ENCODE measurements around the gene B9D1.

B9D1 gene

DNA sequence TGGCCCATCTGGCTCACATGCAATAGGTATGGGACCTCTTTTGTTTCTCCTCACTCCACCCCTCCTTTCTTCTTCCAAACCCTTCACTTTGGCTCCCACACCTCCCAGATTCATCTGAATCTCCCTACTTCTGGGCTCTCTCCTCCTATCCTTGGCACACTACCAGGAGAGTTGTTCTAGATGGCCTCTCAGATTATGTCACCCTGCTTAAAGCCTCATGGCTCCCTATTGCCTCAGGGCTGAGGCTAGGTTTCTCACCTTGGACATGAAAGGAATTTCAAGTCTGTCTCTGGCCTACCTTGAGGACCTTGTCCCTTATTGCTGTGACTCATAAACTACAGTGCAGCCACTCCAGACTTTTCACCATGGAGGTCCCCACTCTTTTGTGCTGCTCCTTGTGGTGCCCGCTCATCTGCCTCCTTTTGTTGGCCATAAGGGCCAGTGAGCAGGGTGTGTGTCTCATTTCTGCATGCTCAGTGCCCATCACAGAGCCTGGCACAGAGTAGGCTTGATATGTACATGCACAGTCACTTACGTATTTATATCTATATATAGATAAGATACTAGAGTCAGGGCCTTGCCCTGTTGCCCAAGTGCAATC lies 25.5 kb upstream of the B9D1 start:
- DNase-seq, result no peak

DNA sequence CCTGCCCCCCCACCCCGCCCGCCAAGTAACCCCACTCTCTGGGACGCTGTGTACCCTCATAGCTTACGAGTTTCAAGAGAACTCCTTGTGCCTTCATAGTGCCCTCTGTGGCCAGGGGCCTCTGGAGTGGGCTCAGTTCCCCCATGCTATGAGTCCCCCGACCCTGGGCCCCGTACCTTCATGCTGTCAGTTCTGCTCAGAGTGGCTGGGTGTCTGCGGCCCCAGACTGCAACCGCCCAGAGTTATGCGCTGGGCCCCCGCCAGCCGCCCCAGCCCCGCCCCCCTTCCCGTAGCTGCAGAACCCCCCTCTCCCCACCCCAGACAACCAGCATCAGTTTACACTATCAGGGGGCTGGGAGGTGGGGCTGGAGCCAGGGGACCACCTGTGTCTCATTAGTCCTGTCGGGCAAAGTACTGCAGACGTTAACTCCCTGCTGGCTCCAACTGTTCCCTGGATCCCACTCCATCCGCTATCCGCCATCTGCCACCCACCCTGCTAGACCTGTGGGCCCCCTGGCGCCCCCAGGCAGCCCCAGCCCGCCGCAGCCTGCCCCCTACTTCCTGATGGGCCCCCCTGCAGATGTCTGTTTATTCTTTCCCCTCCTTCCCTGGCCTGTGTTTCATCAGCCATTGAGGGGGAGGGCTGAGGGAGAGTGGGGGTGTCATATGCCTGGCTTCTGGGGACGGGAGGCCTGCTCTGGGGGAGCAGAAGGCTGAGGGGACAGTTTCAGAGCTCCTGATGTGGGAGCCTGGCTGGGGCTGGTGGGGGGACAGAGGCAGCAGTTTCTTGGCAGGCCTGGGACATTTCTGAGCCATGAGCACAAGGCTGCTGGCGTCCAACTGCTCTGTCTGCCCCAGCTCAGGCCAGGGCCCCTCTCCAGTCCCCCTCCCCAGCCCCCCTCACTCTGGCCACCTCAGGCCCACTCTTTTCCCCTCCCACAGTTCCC lies 24.7 kb upstream of the B9D1 start, which contains the start of gene MFAP4:
MFAP4 (minus strand) TSS at position 217 of the 947 bp plus-strand sequence; CDS start at position 182, 35 bp downstream.
- DNase-seq, result no peak

DNA sequence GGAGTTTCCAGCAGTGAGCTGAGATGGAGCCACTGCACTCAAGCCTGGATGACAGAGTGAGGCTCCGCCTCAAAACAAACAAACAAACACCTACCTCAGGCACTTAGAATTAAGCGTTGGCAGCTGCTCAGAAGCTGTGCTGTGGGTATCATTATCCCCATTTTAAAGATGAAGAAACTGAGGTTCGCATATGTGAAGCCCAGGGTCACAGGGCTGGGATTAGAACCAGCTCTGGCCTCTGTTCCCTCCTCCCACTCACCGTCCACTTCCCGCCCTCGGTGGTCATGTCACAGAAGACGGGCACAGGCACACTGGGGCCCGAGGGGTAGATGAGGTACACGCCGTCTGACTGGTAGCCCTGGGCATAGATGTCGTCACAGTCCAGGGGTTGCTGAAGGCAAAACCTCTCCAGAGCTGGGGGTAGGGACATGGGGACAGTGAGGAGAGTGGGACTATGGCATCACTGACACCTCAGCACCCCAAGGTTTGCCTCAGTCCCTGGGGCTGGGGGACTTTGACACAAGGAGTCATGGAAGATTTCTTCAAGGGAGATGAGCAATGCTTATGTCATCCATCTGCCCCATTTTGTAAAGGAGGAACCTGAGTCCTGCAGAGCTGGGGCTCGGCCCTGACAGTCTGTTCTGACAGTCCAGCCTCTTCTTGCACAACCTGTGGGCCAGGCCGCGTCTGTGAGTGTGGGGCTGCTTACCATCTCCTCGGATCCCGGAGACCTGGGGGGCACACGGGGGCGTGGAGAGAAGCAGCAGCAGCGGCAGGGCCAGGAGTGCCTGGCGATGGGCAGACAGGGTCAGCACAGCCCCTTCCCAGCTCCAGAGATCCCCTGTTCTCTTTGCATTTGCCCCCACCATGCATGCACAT lies 23.8 kb upstream of the B9D1 start:
- no peak for DNase-seq

DNA sequence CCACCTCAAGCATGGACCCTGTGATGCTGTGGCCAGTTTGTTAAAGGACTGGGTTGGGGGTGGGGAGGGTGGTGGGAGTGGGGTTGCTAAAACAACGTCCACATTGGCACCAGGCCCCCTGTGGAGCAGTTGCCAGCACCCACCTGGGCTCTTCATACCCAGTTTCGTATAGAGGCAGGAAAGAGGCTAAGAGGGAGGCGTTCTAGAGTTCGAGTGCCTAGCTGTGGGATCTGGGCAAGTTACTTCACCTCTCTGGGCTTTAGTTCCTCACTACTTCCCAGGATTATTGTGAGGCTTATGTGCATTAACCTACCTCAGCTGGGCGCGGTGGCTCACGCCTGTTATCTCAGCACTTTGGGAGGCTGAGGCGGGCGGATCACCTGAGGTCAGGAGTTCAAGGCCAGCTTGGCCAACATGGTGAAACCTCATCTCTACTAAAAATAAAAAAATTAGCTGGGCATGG lies 23.0 kb upstream of the B9D1 start:
- no peak for DNase-seq

DNA sequence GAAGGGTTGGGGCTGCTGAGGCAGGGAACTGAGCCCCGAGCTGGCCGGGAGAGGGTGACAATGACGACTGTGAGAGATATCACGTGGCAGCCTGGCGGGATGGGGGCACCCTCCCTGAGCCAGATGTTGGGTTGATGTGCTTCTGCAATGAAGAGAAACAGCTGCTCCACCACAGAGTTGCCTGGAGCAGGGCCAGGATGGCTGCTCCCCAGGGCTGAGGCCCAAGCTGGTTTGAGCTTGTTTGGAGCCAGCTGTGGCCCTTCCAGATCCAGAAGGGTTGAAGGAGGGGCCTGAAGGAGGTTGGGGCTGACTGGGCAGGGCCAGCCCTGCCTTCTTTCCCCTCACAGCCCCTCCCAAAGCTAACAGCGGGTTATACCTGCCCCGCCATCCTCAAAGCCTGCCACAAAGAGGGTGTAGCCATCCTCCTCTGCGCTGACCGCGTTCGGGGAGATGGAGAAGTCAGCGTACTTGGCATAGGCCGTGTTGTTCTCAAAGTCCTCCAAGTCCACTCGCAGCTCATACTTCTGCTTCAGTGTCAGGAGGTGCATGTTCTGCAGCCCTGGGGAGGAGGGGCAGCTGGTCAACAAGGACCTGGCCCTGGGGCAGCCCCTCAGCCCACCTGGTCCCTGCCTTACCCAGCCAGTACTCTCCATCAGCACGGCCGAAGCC lies 22.3 kb upstream of the B9D1 start:
- DNase-seq, result no peak

DNA sequence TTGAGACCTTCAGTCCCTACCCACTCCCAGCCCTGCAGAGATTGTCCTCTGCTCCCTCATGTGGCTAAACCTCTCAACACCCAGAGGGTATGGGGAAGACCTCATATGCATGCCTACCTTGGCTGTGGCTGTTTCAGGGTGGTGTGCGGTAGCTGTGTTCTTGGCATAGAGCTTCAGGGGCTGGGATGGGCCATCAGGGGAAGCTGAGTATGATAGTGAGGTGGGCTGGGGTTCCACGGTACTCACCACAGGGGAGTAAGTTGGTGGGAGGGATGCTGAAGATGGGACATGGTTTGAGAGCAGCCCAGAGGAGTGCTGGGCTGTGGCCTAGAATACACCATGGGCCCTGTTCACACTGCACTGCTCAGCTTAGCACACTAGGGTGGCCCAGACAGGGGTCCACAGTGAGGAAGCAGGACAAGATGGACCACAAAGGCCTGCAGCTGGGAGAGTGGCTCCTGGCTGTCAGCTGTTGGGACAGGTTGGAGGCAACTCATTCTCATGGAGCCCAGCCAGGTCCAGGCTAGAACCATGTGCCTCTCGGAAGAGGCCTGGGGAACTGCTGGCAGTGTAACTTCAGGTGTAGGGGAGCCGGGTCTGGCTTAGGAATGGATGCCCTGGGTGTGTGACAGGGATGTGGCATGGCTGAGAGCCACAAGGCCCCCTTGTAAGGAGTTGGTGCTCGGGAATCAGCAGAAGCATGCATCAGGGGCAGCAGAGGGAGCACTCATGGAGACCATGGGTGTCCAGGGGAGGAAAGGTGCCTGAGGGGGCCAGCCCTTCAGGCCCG lies 21.4 kb upstream of the B9D1 start:
- no peak for DNase-seq

DNA sequence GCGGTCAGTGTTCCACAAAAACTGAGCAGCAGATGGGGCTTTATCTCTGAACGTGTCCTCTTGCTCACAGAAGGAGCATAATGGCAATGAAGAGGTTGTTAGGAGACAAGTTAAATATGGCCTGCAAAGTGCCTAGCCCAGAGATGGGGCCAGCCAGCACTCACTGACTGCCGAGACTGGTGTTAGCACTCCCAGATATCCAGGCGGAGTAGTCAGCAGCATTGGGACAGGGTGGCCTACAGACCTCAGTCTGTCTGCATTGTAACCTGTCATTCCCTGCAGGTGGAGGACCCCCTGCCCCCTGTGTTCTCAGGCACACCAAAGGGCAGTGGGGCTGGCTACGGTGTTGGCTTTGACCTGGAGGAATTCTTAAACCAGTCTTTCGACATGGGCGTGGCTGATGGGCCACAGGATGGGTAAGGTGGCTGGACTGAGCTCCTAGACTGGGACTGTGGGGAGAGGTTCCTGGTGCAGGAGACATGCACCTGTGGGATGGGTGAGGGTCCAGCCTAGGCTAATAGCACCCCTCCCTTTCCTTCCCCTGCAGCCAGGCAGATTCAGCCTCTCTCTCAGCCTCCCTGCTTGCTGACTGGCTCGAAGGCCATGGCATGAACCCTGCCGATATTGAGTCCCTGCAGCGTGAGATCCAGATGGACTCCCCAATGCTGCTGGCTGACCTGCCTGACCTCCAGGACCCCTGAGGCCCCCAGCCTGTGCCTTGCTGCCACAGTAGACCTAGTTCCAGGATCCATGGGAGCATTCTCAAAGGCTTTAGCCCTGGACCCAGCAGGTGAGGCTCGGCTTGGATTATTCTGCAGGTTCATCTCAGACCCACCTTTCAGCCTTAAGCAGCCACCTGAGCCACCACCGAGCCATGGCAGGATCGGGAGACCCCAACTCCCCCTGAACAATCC lies 20.3 kb upstream of the B9D1 start:
- no peak for DNase-seq

DNA sequence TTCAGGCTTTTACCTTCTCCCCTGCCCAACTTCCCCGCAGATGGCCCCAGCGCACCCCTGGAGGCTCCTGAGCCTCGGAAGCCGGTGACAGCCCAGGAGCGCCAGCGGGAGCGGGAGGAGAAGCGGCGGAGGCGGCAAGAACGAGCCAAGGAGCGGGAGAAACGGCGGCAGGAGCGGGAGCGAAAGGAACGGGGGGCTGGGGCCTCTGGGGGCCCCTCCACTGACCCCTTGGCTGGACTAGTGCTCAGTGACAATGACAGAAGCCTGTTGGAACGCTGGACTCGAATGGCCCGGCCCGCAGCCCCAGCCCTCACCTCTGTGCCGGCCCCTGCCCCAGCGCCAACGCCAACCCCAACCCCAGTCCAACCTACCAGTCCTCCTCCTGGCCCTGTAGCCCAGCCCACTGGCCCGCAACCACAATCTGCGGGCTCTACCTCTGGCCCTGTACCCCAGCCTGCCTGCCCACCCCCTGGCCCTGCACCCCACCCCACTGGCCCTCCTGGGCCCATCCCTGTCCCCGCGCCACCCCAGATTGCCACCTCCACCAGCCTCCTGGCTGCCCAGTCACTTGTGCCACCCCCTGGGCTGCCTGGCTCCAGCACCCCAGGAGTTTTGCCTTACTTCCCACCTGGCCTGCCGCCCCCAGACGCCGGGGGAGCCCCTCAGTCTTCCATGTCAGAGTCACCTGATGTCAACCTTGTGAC lies 19.4 kb upstream of the B9D1 start:
- DNase-seq, result no peak

GRCh38 chr17:19381361-19381740 lies 18.8 kb upstream of the B9D1 start:
- DNase-seq, result no peak

- DNase-seq, result no peak
Measured at GRCh38 chr17:19380481-19381301, 18.2 kb upstream of the B9D1 start.

DNA sequence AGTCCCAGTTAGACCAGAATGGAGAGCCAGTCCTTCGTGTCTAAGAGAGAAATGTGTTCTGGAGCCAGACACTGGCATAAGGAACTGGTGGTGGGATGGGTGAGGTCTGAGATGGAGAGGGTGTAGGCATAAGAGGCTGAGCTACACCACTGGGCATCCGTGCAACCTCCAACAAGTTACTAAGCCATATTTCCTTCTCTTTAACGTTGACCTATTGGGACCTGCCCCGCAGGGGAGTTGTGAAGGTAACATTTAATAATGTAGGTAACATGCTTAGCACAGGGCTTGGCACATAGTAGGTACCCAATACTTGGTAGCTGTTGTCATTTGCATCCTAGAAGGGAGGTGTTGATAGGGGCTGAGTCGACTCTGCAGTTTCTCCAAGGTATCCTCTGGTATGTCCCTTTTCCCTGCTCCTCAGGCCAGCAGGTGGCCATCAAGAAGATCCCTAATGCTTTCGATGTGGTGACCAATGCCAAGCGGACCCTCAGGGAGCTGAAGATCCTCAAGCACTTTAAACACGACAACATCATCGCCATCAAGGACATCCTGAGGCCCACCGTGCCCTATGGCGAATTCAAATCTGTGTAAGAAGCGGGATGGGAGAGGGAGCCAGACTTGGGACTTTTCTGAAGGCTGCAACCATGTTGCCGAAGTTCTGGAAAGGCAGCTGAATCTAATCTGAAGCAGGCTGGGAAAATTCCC lies 17.0 kb upstream of the B9D1 start:
- no peak for DNase-seq

- no peak for DNase-seq
Measured at GRCh38 chr17:19378416-19379360, 16.2 kb upstream of the B9D1 start, which contains the start of gene MAPK7. Gene MAPK7, plus strand, starts transcription at chr17:19378498. Its CDS starts 403 bp downstream, at chr17:19378901.

- peak; percentile 99 for DNase-seq
Measured at GRCh38 chr17:19377602-19378415, 15.3 kb upstream of the B9D1 start.

DNA sequence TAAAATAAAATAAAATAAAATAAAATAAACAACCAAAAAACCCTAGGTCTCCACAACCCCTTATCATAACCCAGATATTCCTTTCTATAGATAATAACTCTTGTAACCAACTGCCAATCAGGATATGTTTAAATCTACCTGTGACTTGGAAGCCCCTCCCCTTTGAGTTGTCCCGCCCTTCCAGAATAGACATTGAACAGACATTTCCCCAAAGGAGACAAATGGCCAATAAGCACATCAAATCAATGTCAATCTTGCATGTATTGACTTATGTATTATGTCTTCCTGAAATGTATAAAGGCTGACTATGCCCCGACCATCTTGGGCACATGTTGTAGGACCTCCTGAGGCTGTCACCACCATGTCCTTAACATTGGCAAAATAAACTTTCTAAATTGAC lies 14.3 kb upstream of the B9D1 start:
- DNase-seq, result peak; percentile 16

GRCh38 chr17:19375732-19376131 lies 13.2 kb upstream of the B9D1 start:
- DNase-seq, result no peak

DNA sequence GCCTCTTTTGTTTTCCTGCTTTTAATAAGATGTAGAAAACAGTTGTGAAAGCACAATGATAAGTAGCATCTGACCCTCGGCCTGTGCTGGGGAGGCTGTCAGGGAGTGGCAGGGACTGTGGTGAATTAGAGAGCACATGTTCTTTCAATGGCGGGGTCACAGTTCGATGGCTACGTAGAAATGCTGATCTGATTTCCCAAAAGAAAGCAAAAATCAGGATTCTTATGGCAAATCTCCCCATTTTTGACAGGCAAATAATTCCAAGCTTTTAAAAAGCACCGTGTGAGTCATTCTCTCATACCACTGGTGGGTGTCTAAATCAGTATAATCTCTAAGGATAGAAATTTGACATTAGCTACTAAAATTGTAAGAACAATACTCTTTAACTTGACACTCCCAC lies 11.6 kb upstream of the B9D1 start:
- no peak for DNase-seq
